Measurements from ENCODE around the gene NFKBIA.

NFKBIA gene

GRCh38 chr14:35403603-35404448, 723 bp downstream of the NFKBIA start:
- Histone ChIP-seq H3K27ac (ENCODE audit: low read length) (peak overlapping the region; percentile 98), H3K79me2 (ENCODE audit: insufficient read depth, low read length) (peaks cover 43% of the 10 kb centered on the region), H3K4me3 (ENCODE audit: low read depth in 1 of 2, low read length in 2 of 2) (peak overlapping the region; percentile 90 to 93; a peak in 3 of 4 replicates), H3K4me1 (ENCODE audit: insufficient read depth, low read length) (peaks cover 48% of the 10 kb centered on the region), H3K4me2 (ENCODE audit: insufficient read depth, low read length) (peak overlapping the region; percentile 86), H3K36me3 (ENCODE audit: insufficient read depth, low read length) (peaks cover 38% of the 10 kb centered on the region), H3K9ac (ENCODE audit: low read depth, low read length) (peak overlapping the region; percentile 98), H3K27me3 (ENCODE audit: insufficient read depth, low read length, poor library complexity) (no peaks in the 10 kb centered on the region), H4K20me1 (ENCODE audit: insufficient read depth, low read length) (peaks cover 25% of the 10 kb centered on the region), H2AFZ (ENCODE audit: low read depth, low read length) (peak overlapping the region; percentile 82), H3K9me3 (ENCODE audit: insufficient read depth, low read length, severe bottlenecking) (no peaks in the 10 kb centered on the region)
- DNase-seq, result peak; percentile 91
- peak; percentile 75 for ATAC-seq (ENCODE audit: insufficient read depth, low read depth)
- TF ChIP-seq CTCF (IDR thresholded peaks at IDR 0.05; ENCODE audit: borderline replicate concordance, extremely low read depth, low read length, poor library complexity, severe bottlenecking) (no peak), EZH2 (IDR thresholded peaks at IDR 0.05; ENCODE audit: borderline replicate concordance, low read depth, low read length, severe bottlenecking) (no peak)

- Histone ChIP-seq H3K79me2 (ENCODE audit: insufficient read depth, low read length) (peaks cover 43% of the 10 kb centered on the region), H3K9ac (ENCODE audit: low read depth, low read length) (peak overlapping the region; percentile 98), H3K27ac (ENCODE audit: low read length) (peak overlapping the region; percentile 77), H3K9me3 (ENCODE audit: insufficient read depth, low read length, severe bottlenecking) (no peaks in the 10 kb centered on the region), H3K4me3 (ENCODE audit: low read depth in 1 of 2, low read length in 2 of 2) (peak overlapping the region; percentile 31 to 93; a peak in 3 of 4 replicates), H3K4me1 (ENCODE audit: insufficient read depth, low read length) (peaks cover 48% of the 10 kb centered on the region), H3K4me2 (ENCODE audit: insufficient read depth, low read length) (peak overlapping the region; percentile 86), H2AFZ (ENCODE audit: low read depth, low read length) (no peak overlapping the region), H4K20me1 (ENCODE audit: insufficient read depth, low read length) (peaks cover 25% of the 10 kb centered on the region), H3K27me3 (ENCODE audit: insufficient read depth, low read length, poor library complexity) (no peaks in the 10 kb centered on the region), H3K36me3 (ENCODE audit: insufficient read depth, low read length) (peaks cover 38% of the 10 kb centered on the region)
- ATAC-seq (ENCODE audit: insufficient read depth, low read depth) (no peak), DNase-seq (peak; percentile 19)
- TF ChIP-seq CTCF (IDR thresholded peaks at IDR 0.05; ENCODE audit: borderline replicate concordance, extremely low read depth, low read length, poor library complexity, severe bottlenecking) (no peak), EZH2 (IDR thresholded peaks at IDR 0.05; ENCODE audit: borderline replicate concordance, low read depth, low read length, severe bottlenecking) (no peak)
Observed at GRCh38 chr14:35403114-35403602, 1.4 kb downstream of the NFKBIA start.

- no peak for ATAC-seq (ENCODE audit: insufficient read depth, low read depth)
- peak overlapping the region; percentile 86 for H3K4me2 ChIP-seq (ENCODE audit: insufficient read depth, low read length)
- peaks cover 25% of the 10 kb centered on the region for H4K20me1 ChIP-seq (ENCODE audit: insufficient read depth, low read length)
- no peaks in the 10 kb centered on the region for H3K9me3 ChIP-seq (ENCODE audit: insufficient read depth, low read length, severe bottlenecking)
- H3K36me3 ChIP-seq (ENCODE audit: insufficient read depth, low read length), result peaks cover 38% of the 10 kb centered on the region
- no peak for DNase-seq
- no peak for TF ChIP-seq EZH2 (IDR thresholded peaks at IDR 0.05; ENCODE audit: borderline replicate concordance, low read depth, low read length, severe bottlenecking)
- no peak for TF ChIP-seq CTCF (IDR thresholded peaks at IDR 0.05; ENCODE audit: borderline replicate concordance, extremely low read depth, low read length, poor library complexity, severe bottlenecking)
- peaks cover 43% of the 10 kb centered on the region for H3K79me2 ChIP-seq (ENCODE audit: insufficient read depth, low read length)
- peak overlapping the region; percentile 77; the same call in 1 of the 2 replicates for H3K27ac ChIP-seq (ENCODE audit: low read length)
- H3K9ac ChIP-seq (ENCODE audit: low read depth, low read length), result peak overlapping the region; percentile 98
- peak overlapping the region in 1 of 2 experiments; percentile 93; a peak in 2 of 4 replicates for H3K4me3 ChIP-seq (ENCODE audit: low read depth in 1 of 2, low read length in 2 of 2)
- H2AFZ ChIP-seq (ENCODE audit: low read depth, low read length), result no peak overlapping the region
- H3K27me3 ChIP-seq (ENCODE audit: insufficient read depth, low read length, poor library complexity), result no peaks in the 10 kb centered on the region
- peaks cover 48% of the 10 kb centered on the region for H3K4me1 ChIP-seq (ENCODE audit: insufficient read depth, low read length)
Observed at GRCh38 chr14:35402323-35403113, 2.0 kb downstream of the NFKBIA start.

All from DND-41 (cell line).